GM13977 (cell line): ENCODE measurements around the gene SLC25A38.

Experiments
- DNase-seq: peaks from one replicate; pipeline ENCODE4 v3.0.0; 2012; ENCODE audit warnings: low spot score
- CTCF ChIP-seq: IDR thresholded peaks from 2 replicates; pipeline ENCODE4 v1.5.1; 2012; ENCODE audit warnings: mild to moderate bottlenecking, control low read depth; ENCODE audit not compliant: insufficient read depth; ENCODE audit errors: extremely low read depth, missing control alignments
- in situ Hi-C: fragments of 300-500 bp; cut with MboI; formaldehyde crosslinking; loops from one replicate; pipeline ENCODE4 v1.12.0; 2022; ENCODE audit warnings: low sequenced_read_pairs, low pct_unique_long_range_greater_than_20kb, mixed read lengths, inconsistent platforms; ENCODE audit not compliant: unreplicated experiment

Gene SLC25A38

GRCh38 chr3:39385456-39386090 is 2.4 kb downstream of the SLC25A38 start:
- no peak for TF ChIP-seq CTCF
- in situ Hi-C loops, result loop anchor here (25.0 kb wide), 1 partner anchor 198 kb away; the partner anchor contains the start of gene XIRP1
- no peak for DNase-seq

GRCh38 chr3:39386318-39386717 is 3.1 kb downstream of the SLC25A38 start:
- in situ Hi-C loops, result loop anchor here (25.0 kb wide), 1 partner anchor 199 kb away; the partner anchor contains the start of gene XIRP1
- TF ChIP-seq CTCF, result no peak
- DNase-seq, result no peak

- no peak for DNase-seq
- TF ChIP-seq CTCF, result no peak
- in situ Hi-C loops, result loop anchor here (25.0 kb wide), 1 partner anchor 200 kb away; the partner anchor contains the start of gene XIRP1
Observed at GRCh38 chr3:39387411-39387975, 4.3 kb downstream of the SLC25A38 start.

GRCh38 chr3:39388153-39388552 is 5.0 kb downstream of the SLC25A38 start:
- in situ Hi-C loops, result loop anchor here (25.0 kb wide), 1 partner anchor 201 kb away; the partner anchor contains the start of gene XIRP1
- no peak for DNase-seq
- no peak for TF ChIP-seq CTCF

- peak; percentile 81 for DNase-seq
- in situ Hi-C loops, result loop anchor here (25.0 kb wide), 1 partner anchor 201 kb away; the partner anchor contains the start of gene XIRP1
- TF ChIP-seq CTCF, result no peak
Observed at GRCh38 chr3:39388741-39389248, 5.6 kb downstream of the SLC25A38 start.

- no peak for DNase-seq
- in situ Hi-C loops, result loop anchor here (25.0 kb wide), 1 partner anchor 203 kb away; the partner anchor contains the start of gene XIRP1
Observed at GRCh38 chr3:39390181-39390580, 7.0 kb downstream of the SLC25A38 start.

More at GRCh38 chr3:39390181-39390580, 7.0 kb downstream of the SLC25A38 start:
- no peak for TF ChIP-seq CTCF
